HG03342 (cell line): ENCODE data around the gene TENT4B.
"Not testable (repeated sequence)": the region's sequence is repeated elsewhere in the genome, so short reads cannot be mapped to it uniquely, and the experiment has no call there.

Experiments used
- ATAC-seq: cut with Tn5 transposase; IDR thresholded peaks from one replicate; pipeline ENCODE4 v1.9.1; 2021; ENCODE audit warnings: mild to moderate bottlenecking, moderate library complexity; ENCODE audit not compliant: unreplicated experiment

The TENT4B gene

DNA sequence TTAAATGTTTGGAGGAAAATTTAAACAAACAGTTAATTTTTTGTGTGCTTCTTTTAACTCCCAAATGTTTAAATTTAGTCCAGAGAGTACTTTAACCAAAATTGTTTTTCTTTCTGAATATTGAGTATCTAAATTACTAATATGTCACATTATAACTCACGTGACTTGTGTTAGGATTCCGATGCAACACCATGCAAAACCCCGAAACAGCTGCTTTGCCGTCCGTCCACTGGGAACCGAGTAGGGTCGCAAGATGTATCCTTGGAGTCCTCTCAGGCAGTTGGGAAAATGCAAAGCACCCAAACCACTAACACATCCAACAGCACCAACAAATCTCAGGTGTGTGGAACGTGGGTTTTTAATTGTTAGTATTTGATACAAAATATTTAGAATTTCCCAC, 74.6 kb downstream of the TENT4B start:
- ATAC-seq: no peak

DNA sequence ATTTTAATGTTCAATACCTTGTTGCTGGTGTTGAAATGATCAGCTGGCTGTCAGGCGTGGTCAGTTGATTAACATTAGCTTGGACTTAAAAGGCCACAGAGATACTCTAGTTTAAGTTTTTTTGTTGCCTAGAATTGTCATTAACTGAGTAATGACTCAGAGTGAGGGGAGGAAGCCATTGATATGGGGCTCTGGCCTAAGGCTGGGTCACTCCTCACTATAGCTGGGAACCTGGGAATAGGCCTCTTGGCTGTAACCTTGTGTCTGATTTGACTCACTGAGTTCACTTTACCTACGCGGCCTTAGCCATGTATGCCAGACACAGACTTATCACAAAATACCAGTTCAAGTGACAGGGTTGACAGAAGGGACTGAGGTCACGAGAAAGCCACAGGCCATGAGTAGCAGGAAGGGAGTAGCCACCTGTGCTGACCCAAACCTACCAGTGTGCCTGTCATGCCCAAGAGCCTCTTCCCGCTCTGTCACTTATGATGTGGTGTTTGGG, 75.3 kb downstream of the TENT4B start:
- ATAC-seq: no peak

DNA sequence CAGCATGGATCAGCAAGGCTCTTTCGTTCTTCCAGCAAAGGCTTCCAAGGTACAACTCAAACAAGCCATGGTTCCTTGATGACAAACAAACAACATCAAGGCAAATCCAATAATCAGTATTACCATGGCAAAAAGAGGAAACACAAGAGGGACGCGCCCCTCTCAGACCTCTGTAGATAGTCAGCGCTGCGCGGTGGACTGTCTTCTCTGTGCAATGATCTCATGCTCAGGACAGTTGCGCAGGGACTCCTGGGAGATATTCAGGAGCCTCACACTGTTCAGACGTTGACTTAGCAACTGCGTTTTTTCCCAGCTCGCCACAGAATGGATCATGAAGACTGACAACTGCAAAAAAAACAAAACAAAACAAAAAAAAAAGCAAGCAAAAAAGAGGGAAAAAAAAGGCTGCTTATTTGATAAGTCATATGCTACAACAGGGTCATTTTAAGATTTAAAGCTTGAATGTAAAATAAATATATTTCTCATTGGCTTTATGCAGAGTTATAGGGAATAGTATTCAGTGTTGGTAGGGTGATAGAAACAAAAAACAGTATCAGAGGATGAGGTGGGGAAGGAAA, 76.1 kb downstream of the TENT4B start:
- ATAC-seq: no peak

DNA sequence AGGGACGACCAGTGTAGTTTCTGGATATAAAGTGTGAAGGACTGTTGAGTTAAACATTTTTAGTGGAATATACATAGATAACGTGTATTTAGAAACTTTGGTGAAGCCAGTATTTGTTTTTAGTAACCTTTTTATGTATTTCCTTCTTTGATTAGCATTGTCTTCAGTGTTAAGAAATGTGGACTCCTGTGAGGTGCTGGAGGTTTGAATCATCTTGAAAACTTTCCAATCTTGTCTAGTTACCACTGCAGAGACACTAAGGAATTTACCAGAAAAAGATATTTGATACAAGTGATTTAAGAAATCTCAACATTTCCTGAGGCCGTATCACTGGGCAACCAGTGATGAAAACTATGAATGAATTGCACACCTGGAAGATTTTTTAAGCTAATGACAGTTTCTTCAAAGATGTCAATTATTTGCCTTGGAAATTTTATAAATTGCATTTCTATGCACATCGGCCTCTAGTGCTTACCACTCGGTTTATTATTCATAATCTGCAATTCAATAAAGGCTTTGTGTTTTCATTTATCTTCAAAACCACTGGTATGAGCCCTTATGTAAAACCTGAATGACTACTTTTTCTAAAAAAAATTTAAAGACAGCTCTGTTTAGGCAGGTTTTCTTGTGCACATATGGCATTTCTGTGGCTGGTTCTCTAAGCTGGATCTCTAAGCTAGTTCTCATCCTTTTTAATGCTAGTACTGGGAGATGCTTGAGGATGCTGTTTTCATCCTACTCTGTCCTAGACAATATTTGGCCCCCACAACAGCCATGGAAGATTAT, 81.9 kb downstream of the TENT4B start:
- no peak for ATAC-seq

DNA sequence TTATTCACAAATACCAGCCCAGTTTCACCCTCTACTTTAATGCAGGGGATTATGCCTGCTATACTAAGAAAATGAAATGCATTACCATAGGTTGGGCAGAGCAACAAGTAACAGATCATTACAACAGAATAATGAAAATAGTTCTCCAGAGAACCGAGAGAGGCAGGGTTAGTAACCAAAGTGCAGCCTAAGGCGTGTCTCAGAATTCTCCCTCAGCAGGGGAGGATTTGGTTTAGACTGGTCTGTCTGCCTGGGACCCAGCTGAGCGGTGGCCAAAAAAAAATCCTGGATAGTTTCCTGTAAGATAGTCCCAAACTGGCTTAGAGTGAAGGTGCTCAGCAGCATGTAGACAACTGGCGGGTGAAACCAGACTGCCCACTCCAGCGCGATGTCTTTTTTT, 82.5 kb downstream of the TENT4B start:
- no peak for ATAC-seq

DNA sequence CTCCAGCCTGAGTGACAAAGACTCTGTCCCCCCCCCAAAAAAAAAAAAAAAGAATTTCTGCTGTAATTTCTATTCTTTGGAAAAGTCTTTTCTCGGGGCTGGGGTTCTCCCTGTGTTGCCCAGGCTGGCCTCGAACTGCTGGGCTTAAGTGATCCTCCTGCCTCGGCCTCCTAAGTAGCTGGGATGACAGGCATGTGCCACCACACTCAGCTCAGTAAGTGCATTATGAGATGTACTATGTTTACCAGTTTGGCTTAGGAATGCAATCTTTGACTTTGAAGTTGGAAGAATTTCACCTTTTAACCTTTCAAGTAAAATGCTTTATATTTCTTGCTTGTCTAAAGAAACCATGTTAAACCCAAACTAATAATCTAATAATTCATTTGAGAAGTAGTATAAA, 85.2 kb downstream of the TENT4B start:
- ATAC-seq: no peak

DNA sequence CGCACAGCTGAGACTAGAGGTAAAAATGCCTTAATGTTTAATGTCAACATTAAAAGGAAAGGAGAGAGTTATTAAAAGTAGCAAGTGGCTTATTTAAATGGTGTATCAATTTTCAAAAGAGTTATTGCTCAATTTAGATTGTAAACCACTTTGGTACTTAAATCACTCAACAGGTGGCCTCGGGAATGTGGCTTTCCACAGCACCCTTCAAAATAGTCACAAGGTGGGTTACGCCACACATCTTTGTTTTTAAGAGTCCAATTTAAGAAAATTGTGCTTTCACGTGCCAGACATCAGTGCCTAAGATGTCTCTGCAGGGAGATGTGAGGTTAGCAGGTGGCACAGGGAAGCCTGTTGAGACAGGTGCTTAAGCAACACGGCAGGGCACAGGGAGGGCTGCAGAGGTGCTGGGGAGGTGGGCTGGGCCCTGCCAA, 85.8 kb downstream of the TENT4B start:
- no peak for ATAC-seq

DNA sequence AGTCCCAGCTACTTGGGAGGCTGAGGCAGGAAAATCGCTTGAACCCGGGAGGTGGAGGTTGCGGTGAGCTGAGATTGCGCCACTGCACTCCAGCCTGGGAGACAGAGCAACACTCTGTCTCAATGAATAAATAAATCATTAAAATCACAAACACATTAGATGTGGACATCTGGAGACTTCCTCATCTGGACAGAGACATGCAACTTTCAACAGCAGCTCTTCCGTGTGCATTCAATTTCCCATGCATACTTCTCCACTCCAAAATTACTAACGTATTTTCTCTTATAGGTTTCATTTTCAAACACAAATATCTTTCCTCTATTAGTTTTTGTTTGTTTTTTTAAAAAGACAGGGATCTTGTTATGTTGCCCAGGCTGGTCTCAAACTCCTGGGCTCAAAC, 89.9 kb downstream of the TENT4B start:
- not testable (repeated sequence) for ATAC-seq

DNA sequence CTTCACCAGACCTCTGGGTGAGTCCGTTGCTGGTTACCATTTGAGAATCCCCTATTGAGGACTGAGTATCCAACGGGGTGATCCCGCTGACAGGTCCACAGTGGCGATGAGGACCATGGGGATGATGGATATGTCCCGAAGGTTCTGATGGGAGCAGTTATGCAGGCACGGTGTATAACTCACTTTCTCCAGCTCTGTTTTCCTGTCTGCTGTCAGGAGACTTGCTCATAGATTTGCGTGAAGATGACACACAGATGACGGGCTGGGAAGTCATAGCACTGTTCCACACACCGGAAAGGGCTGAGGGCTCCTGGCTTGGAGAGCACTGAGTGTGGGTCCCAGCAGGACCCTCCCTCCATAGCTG, 91.0 kb downstream of the TENT4B start:
- no peak for ATAC-seq

DNA sequence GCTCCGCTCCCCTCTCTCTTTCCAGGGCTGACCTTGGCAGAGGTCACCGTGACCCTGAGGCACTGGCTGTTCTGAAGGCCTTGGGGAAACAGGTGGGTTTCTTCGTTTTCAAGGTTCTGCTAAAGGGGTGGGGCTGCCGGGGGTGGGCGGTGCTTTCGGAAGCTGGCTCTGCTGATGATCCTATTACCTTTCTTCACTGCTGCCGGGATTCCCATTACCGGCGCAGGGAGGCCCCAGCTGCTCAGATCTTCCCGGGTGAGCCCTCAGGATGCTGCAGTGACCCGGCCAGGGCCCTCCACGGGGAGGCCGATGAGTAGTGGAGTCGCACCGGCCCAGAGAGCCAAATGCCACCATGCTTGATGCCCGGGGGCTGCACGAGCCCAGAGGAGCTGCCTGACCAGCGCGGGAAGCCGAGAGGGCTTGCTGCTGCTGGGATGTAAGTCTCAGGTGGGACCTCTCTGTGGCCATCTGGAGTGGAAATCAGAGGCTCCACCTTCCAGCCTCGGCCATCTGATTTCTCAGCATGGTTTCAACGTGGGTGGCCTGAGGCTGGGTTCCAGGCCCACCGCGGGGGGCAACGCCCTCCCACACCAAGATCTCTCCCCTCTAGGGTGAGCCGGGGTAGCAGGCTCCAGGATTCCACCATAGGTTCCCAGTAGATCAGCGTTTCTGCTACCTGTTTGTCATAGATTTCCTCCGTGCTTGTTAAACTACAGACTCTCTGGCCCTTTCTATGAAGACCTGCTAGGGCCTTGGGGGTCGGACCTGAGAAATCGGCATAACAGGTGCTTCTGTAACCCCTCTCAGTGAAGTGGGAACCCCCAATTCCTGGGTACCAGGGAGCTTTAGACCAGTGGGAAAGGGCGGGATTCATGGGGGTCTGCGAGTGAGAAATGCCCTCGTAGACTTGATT, 91.7 kb downstream of the TENT4B start:
- no peak for ATAC-seq

DNA sequence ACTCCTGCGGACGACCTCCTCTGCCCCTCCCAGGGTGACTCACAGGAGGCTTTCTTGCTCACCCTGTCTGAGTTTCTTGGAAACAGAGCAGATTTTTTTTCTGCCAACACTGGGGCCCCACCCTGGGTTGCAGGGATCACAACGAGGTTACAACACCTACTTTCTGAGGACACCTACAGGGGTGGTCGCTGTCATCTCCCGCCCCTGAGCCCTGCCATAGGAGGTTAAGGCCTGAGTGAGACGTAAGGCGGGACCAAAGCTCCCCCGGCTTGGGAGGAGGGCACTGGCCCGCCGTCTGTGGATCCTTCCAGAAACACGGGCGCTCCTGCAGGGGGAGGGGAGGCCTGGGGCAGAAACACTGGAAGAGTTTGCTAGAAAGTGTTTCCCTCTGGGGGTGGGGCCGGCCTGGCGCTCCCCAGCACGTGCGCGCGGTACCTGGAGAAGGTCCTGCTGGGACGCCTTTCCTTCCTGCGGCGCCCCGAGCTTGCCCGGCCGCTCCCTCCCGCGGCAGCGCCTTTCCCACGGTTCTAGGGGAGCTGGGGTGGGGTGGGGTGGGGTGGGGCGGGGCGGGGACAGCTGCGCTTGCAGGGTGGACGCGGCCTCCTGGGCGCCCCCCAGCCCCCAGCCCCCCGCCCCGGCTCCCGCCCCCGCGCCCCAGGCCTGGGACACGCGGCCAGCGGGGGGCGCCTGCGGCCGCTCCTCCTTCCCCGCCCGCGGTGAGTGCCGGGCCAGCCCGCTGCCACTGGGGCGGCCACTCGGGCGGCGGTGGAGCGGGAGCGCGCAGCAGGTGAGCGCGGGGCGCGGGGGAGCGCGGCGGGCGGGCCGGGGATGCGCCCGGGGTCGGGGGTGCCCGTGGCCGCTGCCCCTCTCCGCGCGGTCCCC, 92.6 kb downstream of the TENT4B start:
- peak; percentile 57 for ATAC-seq

DNA sequence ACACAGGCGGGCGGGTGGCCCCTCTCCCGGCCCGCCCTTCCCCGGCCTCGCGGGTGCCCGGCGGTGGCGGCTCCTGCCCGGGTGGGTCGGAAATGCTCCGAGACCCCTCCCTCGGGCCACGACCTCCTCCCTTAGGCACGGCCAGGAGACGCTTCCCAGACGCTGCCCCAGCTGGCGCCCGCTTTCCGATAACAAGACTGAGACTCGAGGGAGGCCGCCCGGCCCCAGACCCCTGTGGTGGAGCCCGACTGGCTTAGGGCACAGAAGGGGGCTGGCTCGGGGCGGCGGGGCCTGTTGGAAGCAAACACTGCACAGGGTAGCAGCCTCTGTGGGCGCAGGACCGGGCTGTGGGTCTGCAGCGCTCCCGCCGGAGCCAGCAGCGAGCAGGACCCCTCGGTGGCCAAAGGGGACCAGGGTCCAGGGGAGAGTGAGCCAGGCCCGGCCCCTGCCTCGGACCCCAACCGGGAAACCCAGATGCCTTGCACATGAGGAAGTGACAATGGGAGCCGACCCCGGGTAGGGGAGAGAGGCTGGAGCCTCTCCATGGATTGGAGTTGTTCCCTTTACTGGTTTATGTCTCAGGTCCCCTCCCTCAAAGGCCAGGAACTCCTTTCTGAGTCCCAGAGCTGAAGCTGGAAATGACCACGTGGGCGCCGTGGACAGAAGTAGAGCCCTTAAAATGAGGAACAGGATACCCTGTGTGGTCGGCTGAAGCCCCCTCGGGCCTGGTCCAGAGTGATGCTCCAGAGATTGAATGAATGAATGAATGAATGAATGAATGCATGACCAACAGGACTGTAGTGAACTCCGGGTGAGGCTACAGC, 93.4 kb downstream of the TENT4B start:
- ATAC-seq: peak; percentile 24

DNA sequence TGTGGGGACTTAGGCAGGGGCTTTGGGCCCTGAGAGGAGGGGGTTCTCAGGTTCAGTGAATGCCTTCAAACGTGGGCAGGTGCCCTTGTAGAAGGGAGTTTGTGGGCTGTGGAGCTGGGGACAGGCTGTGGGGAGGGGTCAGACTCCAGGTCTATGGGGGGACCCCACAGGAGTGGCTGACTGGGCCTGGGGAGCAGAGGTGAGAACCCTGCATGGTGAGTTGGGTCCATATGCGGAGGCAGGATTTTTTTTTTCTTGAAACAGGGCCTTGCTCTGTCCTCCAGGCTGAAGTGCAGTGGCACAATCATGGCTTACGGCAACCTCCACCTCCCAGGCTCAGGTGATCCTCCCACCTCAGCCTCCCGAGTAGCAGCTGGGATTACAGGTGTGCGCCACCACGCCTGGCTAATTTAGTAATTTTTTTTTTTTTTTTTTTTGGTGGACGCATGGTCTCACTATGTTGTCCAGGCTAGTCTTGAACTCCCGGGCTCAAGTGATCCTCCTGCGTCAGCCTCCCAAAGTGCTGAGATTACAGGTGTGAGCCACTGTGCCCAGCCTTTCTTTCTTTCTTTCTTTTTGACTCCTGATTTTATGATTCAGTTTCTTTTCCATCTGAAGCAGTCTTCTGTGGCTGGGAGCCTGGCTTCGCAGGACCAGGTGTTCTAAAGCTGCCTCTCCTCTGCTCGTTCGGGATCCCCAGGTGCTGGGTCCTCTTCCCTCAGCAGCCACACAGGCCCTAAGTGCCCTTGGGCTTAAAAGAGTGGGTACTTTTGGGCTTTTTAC, 94.2 kb downstream of the TENT4B start:
- no peak for ATAC-seq

DNA sequence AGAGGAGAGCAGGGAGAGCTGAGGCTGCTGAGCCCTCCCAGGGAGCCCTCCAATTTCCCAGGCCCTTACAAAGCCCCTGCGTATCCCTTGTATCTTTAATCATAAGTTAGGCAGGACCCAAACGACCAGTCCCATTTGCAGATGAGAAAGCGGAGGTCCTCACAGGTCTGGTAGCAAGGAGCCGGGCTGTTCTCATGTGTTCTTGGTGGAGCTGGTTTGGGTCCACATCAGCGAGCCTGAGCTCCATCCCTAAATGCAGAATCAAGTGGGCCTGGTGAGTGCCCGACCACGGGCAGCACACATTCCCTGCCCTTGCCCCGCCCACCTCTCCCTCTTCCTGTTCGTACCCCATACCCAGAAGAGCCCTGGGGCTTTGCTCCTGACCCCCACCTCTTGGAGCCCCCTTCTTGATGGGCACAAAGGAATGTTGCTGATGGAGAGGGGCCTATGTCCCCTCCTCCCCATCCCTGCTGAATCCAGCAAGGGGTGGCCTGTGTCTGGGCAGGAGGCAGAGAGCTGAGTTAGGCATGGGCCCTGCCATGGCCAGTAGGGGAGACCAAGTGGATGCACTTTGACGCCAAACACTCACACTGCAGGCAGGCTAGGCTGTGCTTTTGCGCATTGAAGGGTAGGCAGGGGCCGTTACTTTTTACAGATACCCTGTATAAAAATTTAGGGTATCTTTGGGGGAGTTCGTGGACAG, 95.0 kb downstream of the TENT4B start:
- ATAC-seq: no peak

DNA sequence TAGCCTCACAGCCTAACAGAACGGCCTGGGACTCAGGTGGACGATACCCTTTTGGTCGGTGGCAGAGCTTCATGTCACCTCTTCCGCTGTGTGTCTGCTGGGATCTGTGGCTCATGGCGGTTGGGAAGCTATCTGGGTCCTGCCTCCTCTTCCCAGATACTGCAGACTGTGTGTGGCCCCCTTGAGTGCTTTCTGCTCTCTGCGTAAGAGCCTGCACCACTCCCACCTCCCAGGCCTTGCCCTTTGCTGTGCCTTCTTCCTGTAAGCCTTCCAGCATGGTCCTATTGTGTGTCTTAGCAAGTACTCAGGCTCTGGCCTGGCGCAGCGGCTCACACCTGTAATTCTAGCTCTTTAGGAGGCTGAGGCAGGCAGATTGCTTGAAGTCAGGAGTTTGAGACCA, 95.7 kb downstream of the TENT4B start:
- ATAC-seq: no peak

DNA sequence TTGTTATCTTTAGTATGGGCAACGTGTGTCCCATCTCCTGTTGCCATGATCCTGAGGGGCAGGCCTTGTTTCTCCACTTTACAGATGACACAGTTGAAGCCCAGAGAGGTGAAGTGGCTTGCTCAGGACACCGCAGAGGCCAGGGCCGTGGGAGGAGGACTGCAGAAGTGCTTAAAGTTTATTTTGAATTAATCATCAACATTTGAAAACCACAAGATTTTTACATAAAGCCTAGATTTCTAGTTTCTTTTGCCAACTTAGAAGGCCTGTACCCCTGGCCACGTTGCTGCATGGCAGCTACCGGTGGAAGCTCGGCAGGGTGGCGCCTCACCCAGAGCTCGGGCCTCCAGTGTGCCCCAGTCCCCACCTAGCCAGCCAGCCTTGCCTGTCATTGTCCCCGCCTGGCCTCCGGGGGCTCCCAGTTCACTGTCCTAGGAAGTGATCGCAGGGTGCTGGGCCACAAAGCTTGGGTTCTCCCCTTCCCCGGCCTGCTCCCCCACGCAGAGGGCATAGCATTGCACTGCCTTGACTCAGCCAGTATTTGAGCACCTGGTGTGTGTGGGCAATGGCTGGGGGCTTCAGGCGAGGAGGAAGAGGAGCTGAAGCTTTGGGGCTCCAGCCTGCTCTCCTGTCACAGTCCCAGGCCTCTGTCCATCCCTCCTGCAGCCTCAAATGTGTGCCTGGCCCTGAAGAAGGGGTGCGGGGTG, 98.4 kb downstream of the TENT4B start:
- ATAC-seq: no peak

DNA sequence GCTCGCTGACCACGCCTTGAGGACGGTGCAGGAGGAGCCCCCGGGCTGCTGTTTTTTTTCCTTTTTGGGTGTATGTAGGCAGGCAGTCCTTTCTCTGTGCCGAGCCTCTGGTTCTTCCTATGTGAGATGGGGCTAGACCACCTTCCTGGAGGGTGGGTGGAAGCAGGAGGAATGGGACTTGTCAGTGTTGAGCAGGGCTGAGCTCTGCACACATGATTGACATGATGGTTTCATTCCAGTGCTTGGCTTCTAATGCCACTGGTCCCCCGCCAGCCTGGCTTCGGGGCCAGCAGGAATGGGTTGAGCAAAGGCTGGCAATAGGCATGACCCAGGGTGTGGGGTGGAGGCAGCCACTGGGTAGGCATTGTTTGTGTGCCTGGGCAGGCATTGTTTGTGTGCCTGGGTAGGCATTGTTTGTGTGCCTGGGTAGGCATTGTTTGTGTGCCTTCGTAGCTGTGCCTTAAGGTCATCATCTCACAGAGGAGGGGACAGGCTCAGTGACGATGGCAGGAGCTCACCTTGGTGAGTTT, 99.0 kb downstream of the TENT4B start:
- ATAC-seq: no peak
